Endothelial cell of hepatic sinusoid (primary cell): ENCODE data around the gene FAT4.

Experiments used
- in situ Hi-C: cut with HindIII; loops from 2 replicates; pipeline ENCODE4 v1.10.0; 2017; ENCODE audit warnings: low sequenced_read_pairs

Gene FAT4

DNA sequence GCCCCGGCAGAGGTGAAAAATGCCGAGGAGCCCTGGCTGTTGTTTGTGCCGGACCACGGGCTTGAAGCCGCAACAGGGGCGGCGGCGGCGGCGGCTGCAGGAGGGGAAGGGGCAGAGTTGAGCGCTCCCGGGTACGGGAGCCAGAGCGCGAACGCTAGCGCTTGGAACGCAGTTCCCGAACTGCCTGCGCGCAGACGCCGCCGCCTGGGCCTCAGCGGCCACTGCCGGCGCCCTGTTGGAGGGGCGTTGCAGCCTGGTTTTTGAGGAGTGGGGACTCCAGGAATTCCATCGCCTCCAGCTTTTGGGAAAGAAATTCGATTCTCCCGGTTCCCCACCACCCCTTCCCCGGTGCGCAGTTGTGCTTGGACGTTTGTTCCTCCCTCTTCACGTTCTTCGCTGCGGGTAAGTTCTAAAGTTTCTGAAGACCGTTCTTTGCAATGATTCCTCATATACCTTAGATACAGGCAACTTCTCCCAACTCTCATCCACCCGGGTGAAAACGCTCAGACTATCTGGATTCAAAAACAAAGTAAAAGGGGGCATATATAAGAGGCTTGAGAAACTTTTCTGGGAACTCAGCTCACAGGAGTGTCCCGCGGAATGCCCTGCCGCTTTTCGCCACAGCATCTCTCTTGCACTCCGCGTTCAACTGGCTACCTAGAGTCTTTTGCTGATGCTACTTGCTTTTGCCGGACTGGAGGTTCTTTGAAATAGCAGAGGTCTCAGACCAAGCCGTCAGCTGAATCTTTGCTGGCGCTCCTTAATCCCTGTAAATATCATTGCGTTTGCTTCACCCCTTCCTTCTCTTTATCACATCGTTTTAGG is 1.0 kb downstream of the FAT4 start:
- in situ Hi-C loops = no loop called here

GRCh38 chr4:125316401-125316790 is 1.6 kb downstream of the FAT4 start:
- in situ Hi-C loops = no loop called here

DNA sequence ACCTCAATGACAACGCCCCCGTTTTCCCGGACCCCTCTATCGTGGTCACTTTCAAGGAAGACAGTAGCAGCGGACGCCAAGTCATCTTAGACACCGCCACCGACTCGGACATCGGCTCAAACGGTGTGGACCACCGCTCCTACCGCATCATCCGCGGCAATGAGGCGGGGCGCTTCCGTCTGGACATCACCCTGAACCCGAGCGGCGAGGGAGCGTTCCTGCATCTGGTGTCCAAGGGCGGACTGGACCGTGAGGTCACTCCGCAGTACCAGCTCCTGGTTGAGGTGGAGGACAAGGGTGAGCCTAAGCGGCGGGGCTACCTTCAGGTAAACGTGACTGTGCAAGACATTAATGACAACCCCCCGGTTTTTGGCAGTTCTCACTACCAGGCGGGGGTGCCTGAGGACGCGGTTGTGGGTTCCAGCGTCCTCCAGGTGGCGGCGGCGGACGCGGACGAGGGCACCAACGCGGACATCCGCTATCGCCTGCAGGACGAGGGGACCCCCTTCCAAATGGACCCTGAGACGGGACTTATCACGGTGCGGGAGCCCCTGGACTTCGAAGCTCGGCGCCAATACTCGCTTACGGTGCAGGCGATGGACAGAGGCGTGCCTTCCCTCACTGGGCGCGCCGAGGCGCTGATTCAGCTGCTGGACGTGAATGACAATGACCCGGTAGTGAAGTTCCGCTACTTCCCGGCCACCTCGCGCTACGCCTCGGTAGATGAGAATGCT is 2.2 kb downstream of the FAT4 start:
- in situ Hi-C loops = no loop called here

GRCh38 chr4:125317525-125317877 is 2.7 kb downstream of the FAT4 start:
- in situ Hi-C loops = no loop called here

GRCh38 chr4:125319311-125319710 is 4.6 kb downstream of the FAT4 start:
- in situ Hi-C loops = no loop called here

- in situ Hi-C loops = no loop called here
Observed at GRCh38 chr4:125321709-125322365, 7.1 kb downstream of the FAT4 start.

GRCh38 chr4:125322366-125322730 is 7.6 kb downstream of the FAT4 start:
- in situ Hi-C loops = no loop called here

DNA sequence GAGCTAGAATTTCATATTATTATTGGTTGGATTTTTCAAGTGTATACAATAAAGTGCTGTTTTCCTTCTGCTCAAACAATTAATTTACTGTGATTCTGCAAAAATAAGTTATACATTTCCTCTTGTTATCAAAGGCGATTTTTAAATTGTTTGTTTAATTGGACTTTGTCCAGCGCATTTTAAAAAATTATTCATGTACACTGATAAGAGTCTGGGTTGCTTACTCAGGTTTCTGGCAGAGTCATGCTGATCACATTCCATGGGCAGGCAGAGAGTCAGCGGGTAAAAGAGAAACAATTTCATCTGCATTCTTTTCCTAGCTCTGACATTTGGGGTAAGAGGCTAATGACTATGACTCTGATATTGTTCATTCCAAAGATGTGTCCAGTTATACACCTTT is 8.9 kb downstream of the FAT4 start:
- in situ Hi-C loops = no loop called here

- in situ Hi-C loops = no loop called here
Observed at GRCh38 chr4:125325733-125326132, 11.0 kb downstream of the FAT4 start.

- in situ Hi-C loops = no loop called here
Observed at GRCh38 chr4:125331116-125331515, 16.4 kb downstream of the FAT4 start.

- in situ Hi-C loops = no loop called here
Observed at GRCh38 chr4:125334926-125335325, 20.2 kb downstream of the FAT4 start.

- in situ Hi-C loops = no loop called here
Observed at GRCh38 chr4:125338814-125339213, 24.1 kb downstream of the FAT4 start.

DNA sequence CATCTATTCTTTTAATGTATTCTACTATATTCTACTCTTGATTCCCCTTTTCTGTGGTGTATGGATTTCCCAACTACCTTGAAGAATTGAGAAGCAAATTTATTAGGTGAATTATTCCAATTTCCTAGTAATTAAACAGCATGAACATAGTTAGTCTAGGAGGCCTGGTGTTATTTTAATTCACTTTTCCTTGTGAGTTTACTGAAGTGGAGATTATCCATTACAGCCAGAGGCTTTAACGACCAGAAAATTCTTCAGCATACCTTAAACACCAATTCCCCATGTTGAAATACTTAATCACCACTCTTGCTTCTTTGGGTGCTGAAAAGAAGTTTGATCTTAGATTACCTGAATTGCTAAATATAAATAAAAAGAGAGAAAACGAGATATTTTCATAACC is 29.4 kb downstream of the FAT4 start:
- in situ Hi-C loops = no loop called here

DNA sequence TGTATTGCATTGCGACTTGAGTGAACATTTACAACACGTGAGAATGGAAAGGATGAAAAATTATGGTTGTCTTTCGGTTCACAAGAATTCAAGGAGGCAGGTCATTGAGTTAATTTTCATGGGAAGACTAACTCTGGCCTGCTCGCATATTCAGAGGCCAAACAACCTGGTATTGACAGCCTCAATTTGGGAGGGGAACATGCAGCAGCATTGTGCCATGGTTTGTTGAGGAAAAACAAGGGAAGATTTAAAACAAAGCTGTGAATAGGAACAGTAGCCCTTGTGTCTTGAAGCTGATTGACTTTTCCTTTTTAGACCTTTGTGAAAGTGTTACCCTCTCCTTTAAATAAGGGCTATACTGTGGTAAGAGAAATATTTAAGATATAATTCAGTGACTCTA is 31.9 kb downstream of the FAT4 start:
- in situ Hi-C loops = no loop called here

GRCh38 chr4:125350470-125351135 is 35.8 kb downstream of the FAT4 start:
- in situ Hi-C loops = no loop called here

- in situ Hi-C loops = no loop called here
Observed at GRCh38 chr4:125352521-125352920, 37.8 kb downstream of the FAT4 start.

DNA sequence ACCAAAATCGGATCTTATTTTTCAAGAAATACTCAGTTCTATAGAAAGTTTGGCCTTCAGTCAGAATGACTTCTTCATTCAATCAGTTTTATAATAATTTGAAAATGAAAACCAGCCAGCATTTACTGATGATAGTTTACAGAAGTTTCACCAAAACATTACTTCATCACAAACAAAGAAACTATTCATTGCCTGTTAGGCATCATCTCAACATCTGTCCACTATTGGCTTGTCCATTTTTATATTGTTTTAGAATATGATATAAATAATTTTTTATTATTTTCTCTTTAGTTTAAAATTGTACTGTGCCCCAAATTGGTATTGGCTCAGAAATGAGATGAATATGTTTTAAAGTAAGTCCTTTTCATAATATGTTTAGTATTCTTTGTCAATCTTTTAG is 38.4 kb downstream of the FAT4 start:
- in situ Hi-C loops = no loop called here

DNA sequence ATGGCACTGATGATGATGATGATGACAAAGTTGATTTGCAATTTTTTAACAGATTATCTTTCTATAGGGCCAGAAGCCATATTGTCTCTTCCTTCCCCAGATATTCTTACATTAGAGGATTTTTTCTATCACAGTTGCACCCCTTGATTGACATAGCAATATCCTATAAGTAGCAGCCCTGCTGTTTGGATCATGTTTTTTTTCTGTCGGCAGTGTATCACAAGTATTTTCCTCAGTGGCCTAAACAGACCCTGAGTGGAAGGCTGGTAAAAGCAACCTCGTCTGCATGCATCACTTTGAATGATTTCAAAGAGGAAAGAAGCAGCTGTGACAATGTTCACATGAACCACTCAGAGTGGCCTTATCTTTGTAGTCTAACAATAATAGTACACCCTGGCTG is 41.0 kb downstream of the FAT4 start:
- in situ Hi-C loops = no loop called here

- in situ Hi-C loops = no loop called here
Observed at GRCh38 chr4:125357675-125358074, 42.9 kb downstream of the FAT4 start.

DNA sequence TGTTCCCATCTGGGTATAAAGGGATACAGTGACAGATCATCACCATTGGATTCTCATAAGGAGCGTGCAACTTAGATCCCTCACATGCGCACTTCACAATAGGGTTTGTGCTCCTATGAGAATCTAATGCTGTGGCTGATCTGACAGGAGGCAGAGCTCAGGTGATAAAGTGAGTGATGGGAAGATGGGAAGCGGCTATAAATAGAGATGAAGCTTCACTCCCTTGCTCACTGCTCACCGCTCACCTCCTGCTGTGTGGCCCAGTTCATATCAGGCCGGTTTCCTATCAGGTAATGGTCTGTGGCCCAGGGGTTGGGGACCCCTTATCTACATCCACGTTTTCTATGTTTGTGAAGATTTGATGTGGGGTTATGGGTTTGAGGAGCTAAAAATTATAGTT is 43.7 kb downstream of the FAT4 start:
- in situ Hi-C loops = no loop called here

- in situ Hi-C loops = no loop called here
Observed at GRCh38 chr4:125359363-125359762, 44.6 kb downstream of the FAT4 start.
